HG02763 (cell line): ENCODE results near the gene ANKS4B.
"Not testable (repeated sequence)": the region's sequence is repeated elsewhere in the genome, so short reads cannot be mapped to it uniquely, and the experiment has no call there.

Experiments used
- ATAC-seq: cut with Tn5 transposase; IDR thresholded peaks from one replicate; pipeline ENCODE4 v1.9.1; 2021; ENCODE audit warnings: mild to moderate bottlenecking, moderate library complexity; ENCODE audit not compliant: unreplicated experiment

The ANKS4B gene

GRCh38 chr16:21217121-21217520 lies 16.4 kb upstream of the ANKS4B start:
- no peak for ATAC-seq

- no peak for ATAC-seq
Observed at GRCh38 chr16:21218153-21218552, 15.3 kb upstream of the ANKS4B start.

GRCh38 chr16:21219551-21219950 lies 13.9 kb upstream of the ANKS4B start:
- ATAC-seq: no peak

GRCh38 chr16:21222495-21223337 lies 10.8 kb upstream of the ANKS4B start:
- no peak for ATAC-seq

- ATAC-seq: no peak
Observed at GRCh38 chr16:21223787-21224186, 9.7 kb upstream of the ANKS4B start.

GRCh38 chr16:21224800-21225199 lies 8.7 kb upstream of the ANKS4B start:
- ATAC-seq: no peak

- ATAC-seq: no peak
Observed at GRCh38 chr16:21226749-21227148, 6.8 kb upstream of the ANKS4B start.

- no peak for ATAC-seq
Observed at GRCh38 chr16:21227866-21228265, 5.6 kb upstream of the ANKS4B start.

GRCh38 chr16:21228361-21228872 lies 5.1 kb upstream of the ANKS4B start:
- ATAC-seq: no peak

- no peak for ATAC-seq
Observed at GRCh38 chr16:21233045-21233520, 416 bp upstream of the ANKS4B start.

- no peak for ATAC-seq
Observed at GRCh38 chr16:21235199-21235585, 1.7 kb downstream of the ANKS4B start.

GRCh38 chr16:21236831-21237230 lies 3.3 kb downstream of the ANKS4B start:
- ATAC-seq: no peak

- no peak for ATAC-seq
Observed at GRCh38 chr16:21239646-21240045, 6.1 kb downstream of the ANKS4B start.

- ATAC-seq: no peak
Observed at GRCh38 chr16:21242756-21243155, 9.3 kb downstream of the ANKS4B start.

- no peak for ATAC-seq
Observed at GRCh38 chr16:21244518-21245215, 11.2 kb downstream of the ANKS4B start.

GRCh38 chr16:21248179-21248578 lies 14.7 kb downstream of the ANKS4B start:
- not testable (repeated sequence) for ATAC-seq

- no peak for ATAC-seq
Observed at GRCh38 chr16:21250072-21250923, 16.8 kb downstream of the ANKS4B start.

GRCh38 chr16:21253470-21253869 lies 20.0 kb downstream of the ANKS4B start:
- ATAC-seq: no peak

GRCh38 chr16:21256636-21257035 lies 23.1 kb downstream of the ANKS4B start:
- no peak for ATAC-seq

GRCh38 chr16:21257284-21257683 lies 23.8 kb downstream of the ANKS4B start:
- no peak for ATAC-seq
